EH (cell line): ENCODE results near the gene CNTNAP5.
"Not testable (repeated sequence)": the region's sequence is repeated elsewhere in the genome, so short reads cannot be mapped to it uniquely, and the experiment has no call there.

Source experiments
- DNase-seq: peaks from one replicate; pipeline ENCODE4 v3.0.0-alpha.2; 2015; ENCODE audit warnings: low read depth

The CNTNAP5 gene

GRCh38 chr2:124323321-124323720 is 298.2 kb downstream of the CNTNAP5 start:
- peak; percentile 33 for DNase-seq

- DNase-seq, result peak; percentile 11
Observed at GRCh38 chr2:124325667-124326440, 300.8 kb downstream of the CNTNAP5 start.

GRCh38 chr2:124327303-124327702 is 302.2 kb downstream of the CNTNAP5 start:
- no peak for DNase-seq

- DNase-seq, result no peak
Observed at GRCh38 chr2:124328397-124328796, 303.3 kb downstream of the CNTNAP5 start.

- DNase-seq, result peak; percentile 23
Observed at GRCh38 chr2:124333784-124334183, 308.7 kb downstream of the CNTNAP5 start.

- no peak for DNase-seq
Observed at GRCh38 chr2:124335058-124335457, 310.0 kb downstream of the CNTNAP5 start.

- peak; percentile 63 for DNase-seq
Observed at GRCh38 chr2:124339709-124340108, 314.6 kb downstream of the CNTNAP5 start.

- DNase-seq, result no peak
Observed at GRCh38 chr2:124343827-124344498, 318.9 kb downstream of the CNTNAP5 start.

- no peak for DNase-seq
Observed at GRCh38 chr2:124347209-124347608, 322.1 kb downstream of the CNTNAP5 start.

GRCh38 chr2:124353656-124354055 is 328.6 kb downstream of the CNTNAP5 start:
- DNase-seq, result no peak

- no peak for DNase-seq
Observed at GRCh38 chr2:124354466-124354865, 329.4 kb downstream of the CNTNAP5 start.

- not testable (repeated sequence) for DNase-seq
Observed at GRCh38 chr2:124361966-124362365, 336.9 kb downstream of the CNTNAP5 start.

- DNase-seq, result no peak
Observed at GRCh38 chr2:124369181-124369580, 344.1 kb downstream of the CNTNAP5 start.

GRCh38 chr2:124380221-124380749 is 355.2 kb downstream of the CNTNAP5 start:
- DNase-seq, result no peak

GRCh38 chr2:124382067-124382618 is 357.1 kb downstream of the CNTNAP5 start:
- no peak for DNase-seq

- DNase-seq, result no peak
Observed at GRCh38 chr2:124395961-124396360, 370.9 kb downstream of the CNTNAP5 start.

GRCh38 chr2:124402274-124402673 is 377.2 kb downstream of the CNTNAP5 start:
- DNase-seq, result no peak

GRCh38 chr2:124407836-124408534 is 382.9 kb downstream of the CNTNAP5 start:
- DNase-seq, result not testable (repeated sequence)

GRCh38 chr2:124424074-124424473 is 399.0 kb downstream of the CNTNAP5 start:
- DNase-seq, result no peak

- DNase-seq, result no peak
Observed at GRCh38 chr2:124426122-124426521, 401.0 kb downstream of the CNTNAP5 start.

- DNase-seq, result no peak
Observed at GRCh38 chr2:124426625-124427024, 401.5 kb downstream of the CNTNAP5 start.

GRCh38 chr2:124437811-124438210 is 412.7 kb downstream of the CNTNAP5 start:
- DNase-seq, result peak; percentile 8
